Measurements from ENCODE around the gene ANAPC5.

The ANAPC5 gene

GRCh38 chr12:121365416-121366062, 13.3 kb upstream of the ANAPC5 start:
- no peak for TF ChIP-seq CTCF (IDR thresholded peaks at IDR 0.05; ENCODE audit: low read depth, low read length, missing control alignments)
- H3K4me3 ChIP-seq (ENCODE audit: low read depth, low read length): no peak overlapping the region
- DNase-seq (ENCODE audit: low read depth): no peak

GRCh38 chr12:121364683-121365121, 12.5 kb upstream of the ANAPC5 start:
- no peak for DNase-seq (ENCODE audit: low read depth)
- no peak for TF ChIP-seq CTCF (IDR thresholded peaks at IDR 0.05; ENCODE audit: low read depth, low read length, missing control alignments)

GRCh38 chr12:121358073-121358472, 5.9 kb upstream of the ANAPC5 start:
- H3K4me3 ChIP-seq (ENCODE audit: low read depth, low read length): no peak overlapping the region
- no peak for TF ChIP-seq CTCF (IDR thresholded peaks at IDR 0.05; ENCODE audit: low read depth, low read length, missing control alignments)
- no peak for DNase-seq (ENCODE audit: low read depth)

More at GRCh38 chr12:121364683-121365121, 12.5 kb upstream of the ANAPC5 start:
- no peak overlapping the region for H3K4me3 ChIP-seq (ENCODE audit: low read depth, low read length)

GRCh38 chr12:121357331-121357730, 5.1 kb upstream of the ANAPC5 start:
- TF ChIP-seq CTCF (IDR thresholded peaks at IDR 0.05; ENCODE audit: low read depth, low read length, missing control alignments): no peak
- DNase-seq (ENCODE audit: low read depth): no peak
- H3K4me3 ChIP-seq (ENCODE audit: low read depth, low read length): no peak overlapping the region

- no peak for DNase-seq (ENCODE audit: low read depth)
- no peak overlapping the region for H3K4me3 ChIP-seq (ENCODE audit: low read depth, low read length)
- TF ChIP-seq CTCF (IDR thresholded peaks at IDR 0.05; ENCODE audit: low read depth, low read length, missing control alignments): no peak
These were observed 4.4 kb upstream of the ANAPC5 start for GRCh38 chr12:121356657-121357056.

GRCh38 chr12:121355818-121356217, 3.6 kb upstream of the ANAPC5 start:
- DNase-seq (ENCODE audit: low read depth): no peak
- TF ChIP-seq CTCF (IDR thresholded peaks at IDR 0.05; ENCODE audit: low read depth, low read length, missing control alignments): no peak
- no peak overlapping the region for H3K4me3 ChIP-seq (ENCODE audit: low read depth, low read length)

GRCh38 chr12:121352682-121353018, 439 bp upstream of the ANAPC5 start:
- peak overlapping the region; percentile 59 for H3K4me3 ChIP-seq (ENCODE audit: low read depth, low read length)
- no peak for TF ChIP-seq CTCF (IDR thresholded peaks at IDR 0.05; ENCODE audit: low read depth, low read length, missing control alignments)
- DNase-seq (ENCODE audit: low read depth): no peak

Measured in GM12864 (cell line).